Fibroblast of lung (primary cell): Measurements from ENCODE around the gene FXN.

Source experiments
- EZH2 ChIP-seq: IDR thresholded peaks from 2 replicates; pipeline ENCODE4 v1.5.1; 2012; ENCODE audit warnings: low read length, control low read depth, mild to moderate bottlenecking; ENCODE audit errors: missing control alignments
- TF ChIP-seq, protein P1 (sequence below), 2 donors: IDR thresholded peaks in 1 of 2; conservative IDR thresholded peaks in 1 of 2; 1 replicate in 1 of 2; 2 replicates in 1 of 2; pipeline ENCODE4 v1.5.1; 2011 to 2012; ENCODE audit warnings: low read length in 2 of 2, control low read depth in 1 of 2, inconsistent platforms in 1 of 2, low read depth in 1 of 2, mild to moderate bottlenecking in 1 of 2

DNA sequence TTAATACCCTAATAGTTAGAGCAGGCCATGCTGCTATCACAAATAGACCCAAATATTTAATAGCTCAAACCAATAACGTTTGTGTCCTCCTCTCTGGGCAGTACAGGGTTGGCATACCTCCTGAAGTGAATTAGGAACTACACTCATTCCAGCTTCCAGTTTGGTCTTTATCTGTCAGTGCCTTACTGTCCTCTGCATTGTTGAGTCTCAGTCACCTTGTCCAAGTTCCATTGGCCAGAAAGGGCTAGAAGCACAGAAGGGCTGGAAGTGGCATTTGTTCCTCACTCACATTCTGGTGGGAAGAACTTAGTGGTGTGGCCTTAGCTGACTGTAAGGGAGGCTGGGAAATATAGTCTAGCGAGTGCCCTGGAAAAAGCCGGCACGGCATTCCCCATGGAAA is 11.2 kb downstream of the FXN start:
- TF ChIP-seq, protein P1, sequence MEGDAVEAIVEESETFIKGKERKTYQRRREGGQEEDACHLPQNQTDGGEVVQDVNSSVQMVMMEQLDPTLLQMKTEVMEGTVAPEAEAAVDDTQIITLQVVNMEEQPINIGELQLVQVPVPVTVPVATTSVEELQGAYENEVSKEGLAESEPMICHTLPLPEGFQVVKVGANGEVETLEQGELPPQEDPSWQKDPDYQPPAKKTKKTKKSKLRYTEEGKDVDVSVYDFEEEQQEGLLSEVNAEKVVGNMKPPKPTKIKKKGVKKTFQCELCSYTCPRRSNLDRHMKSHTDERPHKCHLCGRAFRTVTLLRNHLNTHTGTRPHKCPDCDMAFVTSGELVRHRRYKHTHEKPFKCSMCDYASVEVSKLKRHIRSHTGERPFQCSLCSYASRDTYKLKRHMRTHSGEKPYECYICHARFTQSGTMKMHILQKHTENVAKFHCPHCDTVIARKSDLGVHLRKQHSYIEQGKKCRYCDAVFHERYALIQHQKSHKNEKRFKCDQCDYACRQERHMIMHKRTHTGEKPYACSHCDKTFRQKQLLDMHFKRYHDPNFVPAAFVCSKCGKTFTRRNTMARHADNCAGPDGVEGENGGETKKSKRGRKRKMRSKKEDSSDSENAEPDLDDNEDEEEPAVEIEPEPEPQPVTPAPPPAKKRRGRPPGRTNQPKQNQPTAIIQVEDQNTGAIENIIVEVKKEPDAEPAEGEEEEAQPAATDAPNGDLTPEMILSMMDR (conservative IDR thresholded peaks at IDR 0.05 in 1 of 2, IDR thresholded peaks at IDR 0.05 in 1 of 2; ENCODE audit: low read depth in 1 of 2, low read length in 2 of 2), result no peak
- TF ChIP-seq EZH2, result no peak
